GM18868 (cell line): ENCODE data around the gene RPA1.
A peak's percentile ranks its signal among the peaks of the same experiment; 100 is the strongest.
"Not testable (repeated sequence)": the region's sequence is repeated elsewhere in the genome, so short reads cannot be mapped to it uniquely, and the experiment has no call there.

ENCODE experiments used
- ATAC-seq: cut with Tn5 transposase; IDR thresholded peaks from one replicate; pipeline ENCODE4 v1.9.1; 2021; ENCODE audit warnings: mild to moderate bottlenecking, moderate library complexity; ENCODE audit not compliant: unreplicated experiment

The RPA1 gene

DNA sequence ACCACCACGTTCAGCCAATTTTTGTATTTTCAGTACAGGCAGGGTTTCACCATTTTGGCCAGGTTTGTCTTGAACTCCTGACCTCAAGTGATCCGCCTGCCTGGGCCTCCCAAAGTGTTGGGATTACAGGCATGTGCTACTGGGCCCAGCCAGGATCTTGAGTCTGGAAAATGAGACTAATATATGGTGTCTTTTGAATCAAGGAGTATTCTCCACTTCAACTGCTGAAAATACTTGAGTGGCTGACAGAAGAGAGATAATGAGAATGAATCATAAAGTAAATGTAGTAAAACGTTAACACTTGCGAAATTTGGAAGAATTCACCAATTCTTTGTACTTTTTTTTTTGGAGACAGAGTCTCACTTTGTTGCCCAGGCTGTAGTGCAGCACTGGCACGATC lies 16.7 kb upstream of the RPA1 start:
- ATAC-seq = no peak

DNA sequence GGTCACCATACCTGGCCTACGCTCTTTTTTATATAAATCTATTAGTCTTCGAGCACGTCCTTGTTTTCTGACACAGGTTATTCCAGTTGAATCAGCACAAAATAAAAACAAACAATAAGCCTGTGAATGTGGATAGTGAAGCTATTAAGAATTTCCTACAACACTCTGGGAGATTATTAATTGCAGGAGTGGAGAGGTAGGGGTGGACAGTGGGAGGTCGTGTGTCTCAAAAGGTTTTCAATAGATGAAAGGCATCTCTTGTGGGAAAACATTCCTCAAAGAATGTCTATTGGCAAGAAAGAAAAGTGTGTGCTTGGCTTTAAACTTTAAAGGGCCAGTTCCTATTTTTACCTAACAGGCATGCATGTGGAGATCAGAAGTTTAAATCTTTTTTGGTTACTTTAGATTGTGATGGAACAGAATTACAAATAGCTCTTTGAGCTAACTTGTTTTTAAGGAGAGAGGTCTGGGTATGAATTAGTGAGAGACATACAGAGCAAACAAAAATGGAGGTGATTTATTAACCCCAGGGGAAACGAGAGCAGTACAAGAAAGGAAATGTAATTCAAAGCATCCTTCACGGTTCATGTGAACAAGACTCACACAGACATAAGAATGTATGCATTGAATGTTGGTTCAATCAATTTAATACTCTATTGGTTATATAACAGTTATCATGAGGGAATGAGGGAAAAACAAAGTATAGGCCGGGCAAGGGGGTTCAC lies 9.1 kb upstream of the RPA1 start:
- no peak for ATAC-seq

- ATAC-seq = no peak
Measured at GRCh38 chr17:1829216-1829591, 601 bp upstream of the RPA1 start.

DNA sequence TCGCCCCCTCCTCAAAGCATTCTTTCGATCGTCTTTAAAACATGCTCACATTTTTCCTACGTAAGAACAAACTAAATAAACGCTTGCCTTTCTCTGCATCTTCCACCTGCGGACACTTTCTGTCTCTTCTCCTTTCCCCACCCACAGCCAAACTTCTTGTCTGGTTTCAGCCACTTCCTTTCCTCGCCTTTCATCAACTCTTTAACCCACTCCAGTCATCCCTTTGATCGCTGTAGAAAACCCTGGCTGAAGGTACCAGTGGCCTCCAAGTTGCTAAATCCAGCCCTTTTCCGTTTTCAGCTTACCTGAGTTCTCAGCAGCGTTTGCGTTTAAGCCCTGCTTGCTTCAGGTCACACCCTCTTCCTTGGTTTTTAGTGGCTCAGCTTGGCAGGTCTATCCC lies 483 bp downstream of the RPA1 start:
- ATAC-seq = no peak

- peak; percentile 67 for ATAC-seq
Measured at GRCh38 chr17:1834380-1835149, 4.8 kb downstream of the RPA1 start.

DNA sequence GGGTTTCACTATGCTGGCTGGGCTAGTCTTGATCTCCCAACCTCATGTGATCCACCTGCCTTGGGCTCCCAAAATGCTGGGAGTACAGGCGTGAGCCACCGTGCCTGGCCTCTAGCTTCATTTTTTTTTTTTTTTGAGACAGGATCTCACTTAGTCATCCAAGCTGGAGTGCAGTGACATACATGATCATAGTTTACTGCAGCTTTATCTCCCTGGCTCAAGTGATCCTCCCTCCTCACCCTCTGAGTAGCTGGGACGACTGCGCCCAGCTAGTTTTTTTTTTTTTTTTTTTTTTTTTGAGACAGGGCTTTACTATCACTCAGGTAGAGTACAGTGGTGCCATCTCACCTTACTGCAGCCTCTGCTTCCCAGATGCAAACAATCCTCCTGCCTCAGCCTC lies 9.7 kb downstream of the RPA1 start:
- ATAC-seq = no peak

GRCh38 chr17:1843947-1844346 lies 14.1 kb downstream of the RPA1 start:
- ATAC-seq = no peak

DNA sequence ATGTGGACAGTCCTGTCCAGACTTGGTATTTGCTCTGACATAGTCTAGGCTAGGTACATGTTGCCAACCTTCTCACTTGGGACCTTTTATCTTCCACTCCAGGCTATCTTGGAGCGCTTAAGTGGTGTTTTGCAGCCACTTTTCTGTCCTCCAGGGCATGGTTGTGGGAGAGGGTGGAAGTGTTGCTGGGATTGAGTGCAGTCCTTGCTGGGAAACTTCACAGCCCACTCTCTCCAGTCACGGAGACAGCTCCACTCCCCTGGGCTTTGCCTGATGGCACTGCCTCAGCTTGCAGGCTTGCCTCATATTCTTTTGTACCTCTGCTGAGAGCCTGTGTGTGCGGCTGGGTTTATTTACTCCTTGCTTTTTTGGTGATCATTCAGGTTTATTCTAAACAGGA lies 17.4 kb downstream of the RPA1 start:
- ATAC-seq = no peak

DNA sequence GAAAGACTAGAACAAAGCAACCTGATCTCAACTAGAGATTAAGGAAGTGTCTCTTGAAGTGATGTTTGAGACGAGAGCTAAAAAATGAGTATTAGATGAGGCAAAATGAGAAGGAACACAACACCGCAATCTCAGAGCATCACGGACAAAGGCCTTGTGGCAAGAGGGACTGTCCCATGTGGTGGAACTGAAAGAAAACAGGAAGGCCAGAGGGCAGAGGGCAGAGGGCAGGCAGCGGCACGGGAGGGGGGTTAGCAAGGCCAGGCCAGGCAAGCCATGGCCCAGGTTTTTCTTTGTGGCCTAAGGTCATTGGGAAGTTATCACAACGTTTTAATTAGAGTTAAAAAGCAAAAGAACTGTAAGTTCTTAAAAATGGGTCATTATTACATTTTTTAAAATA lies 22.5 kb downstream of the RPA1 start:
- no peak for ATAC-seq

- no peak for ATAC-seq
Measured at GRCh38 chr17:1853698-1854097, 23.9 kb downstream of the RPA1 start.

DNA sequence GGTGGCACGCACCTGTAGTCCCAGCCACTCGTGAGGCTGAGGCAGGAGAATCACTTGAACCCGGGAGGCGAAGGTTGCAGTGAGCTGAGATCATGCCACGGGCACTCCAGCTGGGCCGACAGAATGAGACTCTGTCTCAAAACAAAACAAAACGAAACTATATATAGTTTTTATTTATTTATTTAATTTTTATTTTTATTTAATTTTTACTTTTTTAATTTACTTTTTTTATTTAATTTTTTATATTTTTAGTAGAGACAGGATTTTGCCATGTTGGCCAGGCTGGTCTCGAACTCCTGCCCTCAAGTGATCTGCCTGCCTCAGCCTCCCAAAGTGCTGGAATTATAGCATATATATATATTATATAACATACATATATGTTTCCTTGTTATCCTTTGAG lies 26.7 kb downstream of the RPA1 start:
- not testable (repeated sequence) for ATAC-seq

DNA sequence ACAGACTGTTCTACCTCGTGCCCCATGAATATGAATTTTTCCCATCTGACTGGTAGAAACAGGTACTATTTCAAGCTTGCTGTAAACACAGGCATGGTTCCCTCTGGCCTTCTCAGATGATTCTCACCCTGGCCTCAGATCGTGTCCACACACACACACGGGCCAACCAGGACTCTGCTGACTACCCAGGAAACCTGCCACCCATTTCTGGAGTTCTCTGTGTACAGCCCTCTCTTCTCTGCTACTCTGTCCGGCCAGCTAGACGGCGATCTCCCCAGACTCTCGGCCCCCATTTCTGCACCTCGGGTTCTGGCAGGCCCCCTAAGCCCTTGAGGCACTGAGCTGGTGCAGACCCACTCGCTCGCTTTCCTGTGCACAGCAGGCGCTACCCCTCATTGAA lies 31.2 kb downstream of the RPA1 start:
- no peak for ATAC-seq

- no peak for ATAC-seq
Measured at GRCh38 chr17:1861391-1862010, 31.7 kb downstream of the RPA1 start.

DNA sequence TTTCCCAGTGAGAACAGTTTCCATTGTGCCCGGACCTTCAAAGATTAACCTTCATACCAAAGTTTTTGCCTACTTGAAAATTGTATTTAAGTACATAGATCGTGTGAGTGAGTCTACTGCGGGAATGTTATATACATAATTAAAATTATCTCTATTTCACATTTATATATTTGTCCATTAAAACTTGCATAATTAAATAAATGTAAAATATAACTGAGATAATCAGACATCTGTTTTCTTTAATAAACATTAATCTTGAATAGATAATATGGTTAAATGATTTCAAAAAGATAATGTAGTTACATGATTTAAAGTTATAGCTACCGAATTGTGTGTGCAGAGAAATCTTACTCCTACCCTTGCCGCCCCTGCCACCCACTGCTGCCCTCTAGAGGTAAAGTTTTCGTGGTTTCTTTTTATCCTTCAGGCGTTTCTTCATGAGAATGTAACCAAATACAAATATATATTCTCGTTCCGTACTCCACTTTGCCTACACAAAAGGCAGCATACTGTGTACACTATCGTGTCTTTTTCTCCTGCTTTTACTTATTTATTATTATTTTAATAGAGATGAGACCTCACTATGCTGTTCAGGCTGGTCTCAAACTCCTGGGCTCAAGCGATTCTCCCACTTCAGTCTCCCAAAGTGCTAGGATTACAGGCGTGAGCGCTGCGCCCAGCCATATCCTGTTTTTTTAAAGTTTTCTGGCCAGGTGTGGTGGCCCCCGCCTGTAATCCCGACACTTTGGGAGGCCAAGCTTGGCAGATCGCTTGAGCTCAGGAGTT lies 35.6 kb downstream of the RPA1 start:
- ATAC-seq = no peak

GRCh38 chr17:1867307-1867706 lies 37.5 kb downstream of the RPA1 start:
- ATAC-seq = no peak

DNA sequence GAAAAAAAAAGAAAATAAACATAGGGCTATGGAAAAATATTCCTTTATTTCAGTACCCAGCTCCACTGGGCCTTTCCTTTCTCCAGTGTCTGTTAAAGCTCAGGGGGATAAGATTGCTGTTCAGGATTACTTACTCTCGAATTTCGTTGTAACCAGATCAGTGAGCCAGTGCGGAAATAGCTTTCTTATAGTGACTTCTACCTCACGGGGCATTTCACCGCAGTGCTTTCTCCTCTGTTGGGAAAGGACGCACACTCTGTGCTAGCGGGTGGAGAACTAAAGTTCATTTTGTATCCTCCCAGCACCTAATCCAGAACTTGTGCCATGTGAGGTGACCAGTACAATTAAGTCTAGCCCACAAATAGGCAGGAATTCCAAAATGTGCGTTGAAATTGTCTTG lies 38.3 kb downstream of the RPA1 start:
- ATAC-seq = no peak

DNA sequence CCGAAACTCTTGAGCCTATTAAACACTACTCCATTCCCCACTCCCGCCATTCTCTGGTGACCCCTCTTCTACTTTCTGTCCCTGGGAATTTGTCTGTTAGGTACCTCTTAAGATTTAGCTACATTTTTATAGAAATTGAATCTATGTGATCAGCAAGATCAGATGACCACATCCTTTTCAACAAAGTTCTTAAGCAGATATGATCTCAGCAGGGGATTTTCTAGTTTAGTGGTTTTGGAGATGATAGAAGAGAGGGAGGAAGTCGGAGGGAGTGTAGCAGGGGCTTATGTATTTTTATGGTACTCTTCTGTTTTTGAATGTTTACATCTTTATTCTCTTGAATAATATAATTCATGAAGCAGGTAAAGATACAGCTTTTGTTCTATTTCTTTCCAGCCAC lies 40.8 kb downstream of the RPA1 start:
- ATAC-seq = no peak

- no peak for ATAC-seq
Measured at GRCh38 chr17:1871756-1872155, 42.0 kb downstream of the RPA1 start.

DNA sequence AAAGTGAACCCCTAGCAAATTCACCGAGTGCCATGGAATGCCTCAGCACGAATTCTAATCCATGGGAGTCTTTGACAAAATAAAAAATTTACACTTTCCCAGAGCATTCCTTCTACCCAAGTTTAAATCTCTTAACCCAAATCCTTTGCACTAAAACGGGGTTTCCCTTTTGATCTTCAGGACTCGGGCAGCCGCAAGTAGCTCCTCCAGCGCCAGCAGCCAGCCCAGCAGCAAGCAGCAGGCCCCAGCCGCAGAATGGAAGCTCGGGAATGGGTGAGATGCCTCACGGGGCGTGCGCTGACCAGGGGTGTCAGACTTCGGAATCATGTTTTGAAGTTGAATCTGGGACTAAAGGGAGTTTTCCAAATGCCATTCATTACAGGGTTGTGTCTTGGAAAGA lies 42.4 kb downstream of the RPA1 start:
- ATAC-seq = no peak

DNA sequence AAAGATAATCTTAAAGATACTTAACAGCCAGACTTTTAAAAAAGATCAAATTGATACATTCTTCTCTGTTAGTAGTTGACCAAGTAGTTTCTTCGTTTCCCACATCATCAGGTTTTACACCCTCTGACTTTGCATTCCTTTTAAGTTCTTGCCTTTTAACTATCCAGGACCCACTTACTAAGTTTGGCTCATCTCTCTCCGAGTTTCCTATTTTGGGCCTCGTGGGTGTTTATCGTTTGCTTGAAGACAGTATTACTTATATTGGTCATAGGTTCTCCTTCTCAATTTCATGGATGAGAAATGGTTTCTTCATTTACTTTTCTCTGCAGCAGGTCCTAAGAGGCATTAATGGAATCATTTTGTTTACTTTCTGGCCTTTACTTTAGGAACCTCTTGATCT lies 43.2 kb downstream of the RPA1 start:
- ATAC-seq = no peak

DNA sequence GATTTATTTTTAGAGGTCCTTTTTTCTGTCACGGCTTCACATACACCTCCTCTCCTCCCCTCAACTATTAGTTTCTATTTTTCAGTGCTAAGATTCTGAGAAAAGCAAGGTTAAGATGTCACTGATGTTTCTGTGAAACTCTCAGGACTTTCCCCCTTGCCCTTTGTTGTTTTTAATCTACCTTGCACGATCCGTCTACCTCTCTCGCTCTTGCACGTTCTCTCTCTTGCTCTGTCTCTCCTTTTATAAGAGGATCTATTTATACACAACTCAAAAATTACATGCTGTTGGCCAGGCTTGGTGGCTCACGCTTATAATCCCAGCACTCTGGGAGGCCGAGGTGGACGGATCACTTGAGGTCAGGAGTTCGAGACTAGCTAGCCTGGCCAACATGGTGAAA lies 43.6 kb downstream of the RPA1 start:
- ATAC-seq = no peak
